ENCODE measurements around the gene TBX1.
"Not testable (repeated sequence)": the region's sequence is repeated elsewhere in the genome, so short reads cannot be mapped to it uniquely, and the experiment has no call there.

Gene TBX1

GRCh38 chr22:19791243-19791642, 30.7 kb downstream of the TBX1 start:
- H3K27me3 ChIP-seq (ENCODE audit: control insufficient read depth, insufficient read depth, low read length): no peaks in the 10 kb centered on the region
- H2AFZ ChIP-seq: no peak overlapping the region
- no peaks in the 10 kb centered on the region for H3K9me3 ChIP-seq (ENCODE audit: control insufficient read depth, low read length)
- no peak for TF ChIP-seq CTCF (IDR thresholded peaks at IDR 0.05)
- no peaks in the 10 kb centered on the region for H3K79me2 ChIP-seq
- H3K36me3 ChIP-seq (ENCODE audit: control insufficient read depth, insufficient read depth, low read length): no peaks in the 10 kb centered on the region
- H3K27ac ChIP-seq: no peak overlapping the region
- H3K9ac ChIP-seq: no peak overlapping the region
- H3K4me2 ChIP-seq (ENCODE audit: low read length): no peak overlapping the region
- no peak overlapping the region for H3K4me3 ChIP-seq (ENCODE audit: low read depth, low read length)
- H3K4me1 ChIP-seq: no peaks in the 10 kb centered on the region

GRCh38 chr22:19791894-19792293, 31.3 kb downstream of the TBX1 start:
- Histone ChIP-seq H3K4me3 (ENCODE audit: low read depth, low read length) (no peak overlapping the region), H3K4me2 (ENCODE audit: low read length) (no peak overlapping the region), H3K4me1 (no peaks in the 10 kb centered on the region), H2AFZ (no peak overlapping the region), H3K36me3 (ENCODE audit: control insufficient read depth, insufficient read depth, low read length) (no peaks in the 10 kb centered on the region), H3K27me3 (ENCODE audit: control insufficient read depth, insufficient read depth, low read length) (no peaks in the 10 kb centered on the region), H3K27ac (no peak overlapping the region), H3K9ac (no peak overlapping the region), H3K79me2 (no peaks in the 10 kb centered on the region), H3K9me3 (ENCODE audit: control insufficient read depth, low read length) (no peaks in the 10 kb centered on the region)
- TF ChIP-seq CTCF (IDR thresholded peaks at IDR 0.05): no peak

- H3K27me3 ChIP-seq (ENCODE audit: control insufficient read depth, insufficient read depth, low read length); H3K36me3 ChIP-seq (ENCODE audit: control insufficient read depth, insufficient read depth, low read length); H3K79me2 ChIP-seq: not testable (repeated sequence)
These were observed 31.9 kb downstream of the TBX1 start for GRCh38 chr22:19792383-19792896.

GRCh38 chr22:19793161-19793560, 32.6 kb downstream of the TBX1 start:
- Histone ChIP-seq H3K4me1 (no peaks in the 10 kb centered on the region), H3K4me3 (ENCODE audit: low read depth, low read length) (no peak overlapping the region), H3K9me3 (ENCODE audit: control insufficient read depth, low read length) (no peaks in the 10 kb centered on the region), H3K9ac (no peak overlapping the region), H3K79me2 (no peaks in the 10 kb centered on the region), H3K4me2 (ENCODE audit: low read length) (no peak overlapping the region), H3K27me3 (ENCODE audit: control insufficient read depth, insufficient read depth, low read length) (no peaks in the 10 kb centered on the region), H3K36me3 (ENCODE audit: control insufficient read depth, insufficient read depth, low read length) (no peaks in the 10 kb centered on the region), H3K27ac (no peak overlapping the region), H2AFZ (no peak overlapping the region)
- no peak for TF ChIP-seq CTCF (IDR thresholded peaks at IDR 0.05)

More at GRCh38 chr22:19792383-19792896, 31.9 kb downstream of the TBX1 start:
- H3K9ac ChIP-seq; H3K27ac ChIP-seq; H3K4me2 ChIP-seq (ENCODE audit: low read length); H2AFZ ChIP-seq; H3K9me3 ChIP-seq (ENCODE audit: control insufficient read depth, low read length); H3K4me1 ChIP-seq; H3K4me3 ChIP-seq (ENCODE audit: low read depth, low read length): not testable (repeated sequence)

GRCh38 chr22:19793661-19794310, 33.2 kb downstream of the TBX1 start:
- Histone ChIP-seq H2AFZ (no peak overlapping the region), H3K4me1 (no peaks in the 10 kb centered on the region), H3K9ac (no peak overlapping the region), H3K36me3 (ENCODE audit: control insufficient read depth, insufficient read depth, low read length) (no peaks in the 10 kb centered on the region), H3K79me2 (no peaks in the 10 kb centered on the region), H3K27ac (no peak overlapping the region), H3K4me3 (ENCODE audit: low read depth, low read length) (no peak overlapping the region), H3K4me2 (ENCODE audit: low read length) (no peak overlapping the region), H3K27me3 (ENCODE audit: control insufficient read depth, insufficient read depth, low read length) (no peaks in the 10 kb centered on the region), H3K9me3 (ENCODE audit: control insufficient read depth, low read length) (no peaks in the 10 kb centered on the region)
- TF ChIP-seq CTCF (IDR thresholded peaks at IDR 0.05): no peak

Measured in parathyroid adenoma (tissue), 2 donors.